ENCODE data around the gene SLC15A1.

The SLC15A1 gene

DNA sequence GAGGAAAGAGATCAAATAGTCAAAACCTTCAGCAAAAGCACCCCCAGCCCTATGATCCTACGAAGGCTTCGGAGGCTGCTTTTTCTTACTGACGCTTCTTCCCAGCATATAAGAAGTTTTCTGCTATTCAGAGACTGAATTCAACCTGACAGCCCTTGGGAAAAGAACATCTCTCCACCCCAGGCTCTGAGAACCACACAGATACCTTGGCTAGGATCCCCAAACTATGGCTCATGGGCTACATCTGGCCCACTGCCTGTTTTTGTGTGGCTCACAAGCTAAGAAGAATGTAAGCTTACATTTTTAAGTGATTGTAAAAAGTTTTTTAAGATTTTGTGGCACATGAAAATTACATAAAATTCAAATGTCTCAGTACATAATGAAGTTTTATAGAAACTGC lies 3.0 kb downstream of the SLC15A1 start:
- no peak for DNase-seq

DNA sequence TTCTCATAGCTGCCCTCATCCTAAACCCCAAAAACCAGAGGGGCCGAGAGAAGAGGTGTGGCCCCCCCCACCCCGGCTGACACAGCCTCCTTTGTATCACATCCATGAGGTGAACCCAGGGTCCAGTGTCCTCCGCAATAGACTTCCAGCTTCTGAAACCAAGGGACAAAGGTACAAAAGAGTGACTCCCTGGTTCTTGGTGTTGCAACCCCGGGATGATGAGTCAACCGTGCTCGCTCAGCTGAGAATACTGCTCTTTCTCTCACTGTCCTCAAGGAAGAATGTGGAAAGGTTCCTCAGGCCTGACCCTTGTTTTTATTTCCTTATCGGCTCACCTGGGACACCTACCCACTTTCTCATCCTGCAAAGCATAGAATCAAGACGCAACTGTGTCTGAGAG lies 5.5 kb downstream of the SLC15A1 start:
- DNase-seq = no peak

DNA sequence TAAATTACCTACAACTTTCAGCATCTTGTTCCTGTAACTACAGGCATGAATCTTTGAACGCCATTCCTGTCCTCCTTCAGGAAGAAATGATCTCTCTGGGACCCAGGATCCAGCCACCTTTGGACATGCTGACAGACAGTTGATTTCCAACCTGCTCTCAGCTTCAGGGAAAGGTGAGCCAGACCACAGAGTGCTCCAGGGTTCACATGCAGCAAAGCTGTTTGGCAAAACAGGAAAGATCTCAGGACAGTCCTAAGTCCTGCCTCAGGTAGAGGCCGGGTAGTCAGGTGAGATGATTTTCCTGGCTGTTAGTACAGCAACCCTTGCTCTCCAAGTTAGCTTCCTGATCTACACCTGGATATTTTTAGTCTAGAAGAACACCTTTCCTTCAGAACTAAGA lies 9.1 kb downstream of the SLC15A1 start:
- DNase-seq = no peak

DNA sequence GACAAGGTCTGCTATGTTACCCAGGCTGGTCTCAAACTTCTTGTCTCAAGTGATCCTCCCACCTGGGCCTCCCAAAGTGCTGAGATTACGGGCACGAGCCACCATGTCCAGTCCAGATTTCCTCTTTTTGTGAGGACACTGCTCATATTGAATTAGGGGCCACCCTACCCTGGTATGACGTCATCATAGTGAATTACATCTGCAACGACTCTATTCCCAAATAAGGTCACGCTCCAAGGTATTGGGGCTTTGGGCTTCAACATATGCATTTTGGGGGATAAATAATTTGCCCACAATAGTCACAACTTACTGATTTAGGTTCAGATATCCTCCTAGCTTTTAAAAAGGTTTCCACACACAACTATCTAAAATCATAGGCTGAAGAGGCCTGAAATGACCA lies 9.5 kb downstream of the SLC15A1 start:
- DNase-seq = no peak

GRCh38 chr13:98741741-98742435 lies 10.6 kb downstream of the SLC15A1 start:
- DNase-seq = no peak

DNA sequence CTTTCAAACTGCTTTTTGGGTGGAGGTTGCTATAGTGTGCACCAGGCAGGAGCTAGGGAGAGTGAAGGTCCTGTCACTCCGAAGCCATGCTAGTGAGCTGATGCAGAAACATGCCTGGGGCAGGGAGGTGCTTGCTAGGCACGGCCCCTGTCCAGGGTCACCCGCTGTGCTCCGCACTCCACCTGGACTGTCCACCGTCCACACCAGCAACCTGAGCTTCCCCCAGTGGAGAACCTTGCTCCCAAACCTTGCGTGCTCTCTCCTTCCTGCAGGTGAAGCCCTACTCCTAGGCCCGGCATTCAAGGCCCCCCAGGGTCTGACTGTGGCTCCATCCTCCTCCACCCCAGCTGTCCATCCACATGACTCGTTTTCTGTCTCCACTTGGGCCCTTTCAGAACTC lies 12.3 kb downstream of the SLC15A1 start:
- no peak for DNase-seq

DNA sequence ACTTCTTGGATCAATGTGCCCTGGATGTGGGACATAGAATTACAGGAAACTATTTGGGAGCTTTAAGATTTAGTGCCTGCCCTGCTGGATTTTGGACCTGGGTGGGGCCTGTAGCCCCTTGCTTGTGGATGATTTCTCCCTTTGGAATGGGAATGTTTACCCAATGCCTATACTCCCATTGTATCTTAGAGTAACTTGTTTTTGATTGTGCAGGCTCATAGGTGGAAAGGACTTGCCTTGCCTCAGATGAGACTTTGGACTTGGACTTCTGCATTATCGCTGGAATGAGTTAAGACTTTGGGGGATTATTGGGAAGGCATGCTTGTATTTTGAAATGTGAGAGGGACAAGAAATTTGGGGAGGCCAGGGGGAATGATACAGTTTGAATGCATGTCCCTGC lies 13.5 kb downstream of the SLC15A1 start:
- no peak for DNase-seq

DNA sequence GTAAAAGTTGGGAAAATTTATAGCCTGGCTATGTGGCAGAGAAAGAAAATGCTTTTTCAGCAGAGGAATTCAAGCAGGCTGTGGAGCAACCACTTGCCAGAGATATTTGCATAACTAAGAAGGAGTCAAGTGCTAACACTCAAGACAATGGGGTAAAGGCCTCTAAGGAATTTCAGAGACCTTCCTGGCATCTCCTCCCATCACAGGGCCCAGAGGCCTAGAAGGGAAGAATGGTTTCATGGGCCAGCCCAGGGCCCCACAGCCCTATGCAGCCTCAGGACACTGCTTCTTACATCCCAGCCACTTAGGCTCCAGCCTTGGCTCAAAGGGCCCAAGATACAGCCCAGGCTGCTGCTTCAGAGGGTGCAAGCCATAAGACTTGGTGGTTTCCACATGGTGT lies 14.3 kb downstream of the SLC15A1 start:
- DNase-seq = no peak

GRCh38 chr13:98731925-98732324 lies 20.5 kb downstream of the SLC15A1 start:
- DNase-seq = no peak

GRCh38 chr13:98731038-98731437 lies 21.4 kb downstream of the SLC15A1 start:
- DNase-seq = no peak

- no peak for DNase-seq
These were observed 22.0 kb downstream of the SLC15A1 start for GRCh38 chr13:98730441-98730840.

DNA sequence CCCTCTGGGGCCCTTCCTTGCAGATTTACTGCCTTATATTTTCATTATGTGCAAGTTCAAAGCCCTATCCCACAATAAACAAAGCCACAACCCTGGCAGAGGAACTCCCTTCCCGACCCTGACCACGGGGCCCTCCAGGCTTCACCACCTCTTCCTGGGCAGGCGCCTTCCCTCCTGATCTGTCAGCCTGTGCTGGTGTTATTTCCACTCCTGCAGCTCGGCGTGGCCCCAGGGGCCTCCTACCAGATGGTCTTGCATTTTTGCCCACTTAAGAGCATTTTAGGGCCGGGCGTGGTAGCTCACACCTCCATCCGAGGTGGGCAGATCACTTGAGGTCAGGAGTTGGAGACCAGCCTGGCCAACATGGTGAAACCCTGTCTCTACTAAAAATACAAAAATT lies 22.8 kb downstream of the SLC15A1 start:
- no peak for DNase-seq

GRCh38 chr13:98722958-98723357 lies 29.5 kb downstream of the SLC15A1 start:
- DNase-seq = no peak

DNA sequence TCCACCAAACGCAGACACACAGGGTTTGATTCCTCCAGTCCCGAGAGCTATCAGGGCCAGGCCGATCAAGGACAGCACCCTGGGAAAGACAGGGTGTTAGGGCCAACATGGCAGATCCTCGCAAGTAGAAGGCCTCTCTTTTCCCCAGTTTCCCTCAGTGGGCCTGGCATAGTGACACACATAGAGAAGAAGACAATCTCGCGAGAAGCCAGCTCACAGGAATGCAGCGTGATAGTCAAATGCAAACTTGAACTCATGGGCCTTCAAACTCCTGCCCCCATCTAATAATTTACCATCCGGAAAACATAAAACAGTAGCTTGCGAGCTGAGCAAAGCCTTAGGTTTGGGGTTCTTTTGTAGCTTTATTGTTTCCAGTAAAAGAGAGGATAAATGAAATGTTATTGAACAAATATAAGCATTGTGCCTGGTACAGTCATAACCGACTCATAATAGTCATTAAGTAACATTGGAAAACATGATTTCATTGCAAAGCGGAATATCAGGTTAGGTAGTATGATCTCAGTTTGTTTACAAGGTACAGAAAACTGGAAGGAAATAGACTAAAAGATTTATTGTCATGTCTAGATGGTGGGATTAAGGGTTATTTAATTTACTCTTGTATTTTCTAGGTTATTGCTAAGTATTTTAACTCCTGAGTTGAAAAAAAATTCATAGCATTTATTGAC lies 30.5 kb downstream of the SLC15A1 start:
- no peak for DNase-seq

GRCh38 chr13:98719527-98720250 lies 32.8 kb downstream of the SLC15A1 start:
- DNase-seq = no peak

DNA sequence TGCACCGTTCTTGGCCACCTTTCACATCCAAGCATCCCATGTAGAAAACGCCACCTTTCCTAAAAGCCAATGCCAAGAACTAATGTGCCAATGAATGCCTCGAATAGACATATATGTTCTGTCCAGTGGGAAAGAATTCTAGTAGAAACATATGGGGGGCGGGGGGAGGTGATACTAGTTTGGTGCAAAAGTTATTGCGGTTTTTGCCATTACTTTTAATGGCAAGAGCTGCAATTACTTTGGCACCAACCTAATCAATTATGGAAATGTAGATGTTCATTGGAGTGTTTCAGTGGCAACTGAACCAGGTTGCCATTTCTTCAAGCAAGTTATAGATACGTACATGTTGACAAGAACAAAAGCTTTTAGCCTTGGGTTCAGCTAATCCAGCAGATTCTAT lies 34.6 kb downstream of the SLC15A1 start:
- no peak for DNase-seq

- DNase-seq = no peak
These were observed 35.2 kb downstream of the SLC15A1 start for GRCh38 chr13:98717256-98717655.

GRCh38 chr13:98710521-98710920 lies 42.0 kb downstream of the SLC15A1 start:
- no peak for DNase-seq

GRCh38 chr13:98707281-98707999 lies 45.0 kb downstream of the SLC15A1 start:
- DNase-seq = no peak

DNA sequence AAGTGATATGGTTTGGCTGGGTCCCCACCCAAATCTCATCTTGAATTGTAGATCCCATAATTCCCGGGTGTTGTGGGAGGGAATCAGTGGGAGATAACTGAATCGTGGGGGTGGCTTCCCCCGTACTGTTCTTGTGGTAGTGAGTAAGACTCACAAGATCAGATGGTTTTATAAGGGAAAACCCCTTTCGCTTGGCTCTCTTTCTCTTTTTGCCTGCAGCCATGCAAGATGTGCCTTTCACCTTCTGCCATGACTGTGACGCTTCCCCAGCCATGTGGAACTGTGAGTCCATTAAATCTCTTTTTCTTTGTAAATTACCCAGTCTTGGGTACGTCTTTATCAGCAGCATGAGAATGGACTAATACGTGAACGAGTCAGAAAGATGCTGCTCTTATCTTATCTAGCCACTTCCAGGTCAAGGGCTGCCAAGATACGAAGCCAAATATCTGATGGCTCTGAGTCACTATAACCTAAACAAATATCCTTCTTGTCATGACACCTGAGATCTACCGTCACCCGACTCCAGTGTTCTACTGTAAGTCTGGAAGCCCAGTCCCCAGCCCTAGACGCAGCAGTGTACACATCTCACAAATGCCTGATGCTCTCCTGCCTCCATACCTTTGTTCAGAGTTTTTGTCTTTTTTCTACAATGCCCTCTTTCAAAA lies 45.9 kb downstream of the SLC15A1 start:
- DNase-seq = peak; percentile 2

GRCh38 chr13:98697791-98698190 lies 54.7 kb downstream of the SLC15A1 start:
- DNase-seq = no peak

GRCh38 chr13:98693756-98694155 lies 58.7 kb downstream of the SLC15A1 start:
- DNase-seq = no peak

GRCh38 chr13:98691360-98691759 lies 61.1 kb downstream of the SLC15A1 start:
- DNase-seq = no peak
